SU-DHL-6 (cell line): ENCODE data around the gene TCF4.

Experiments used
- H2AFZ ChIP-seq: fragments of 200-600 bp; sonication (generic); 2 replicates; pipeline ENCODE4 v1.6.1; 2014; ENCODE audit warnings: low read depth, mild to moderate bottlenecking, moderate library complexity, mixed read lengths, antibody characterized with exemption, low read length; ENCODE audit not compliant: severe bottlenecking
- H3F3A ChIP-seq: fragments of 200-600 bp; shearing (Covaris generic); 2 replicates; pipeline ENCODE4 v1.6.0; 2016; ENCODE audit warnings: antibody characterized with exemption, mild to moderate bottlenecking; ENCODE audit not compliant: insufficient read depth
- H3K27ac ChIP-seq: fragments of 200-600 bp; sonication (generic); 2 replicates; pipeline ENCODE4 v1.5.1; 2016; ENCODE audit warnings: low read depth, mild to moderate bottlenecking, low read length, moderate library complexity, mixed read lengths
- H3K27me3 ChIP-seq: fragments of 200-600 bp; sonication (generic), shearing (Covaris generic); 2 replicates; pipeline ENCODE4 v1.6.0; 2014; ENCODE audit warnings: mild to moderate bottlenecking, low read length
- H3K36me3 ChIP-seq: fragments of 200-600 bp; sonication (generic); 2 replicates; pipeline ENCODE4 v1.6.1; 2014; ENCODE audit warnings: mild to moderate bottlenecking, low read length, mixed read lengths
- H3K4me2 ChIP-seq: fragments of 300-600, 200-600 bp; shearing (Covaris generic), sonication (generic); 2 replicates; pipeline ENCODE4 v1.6.0; 2014; ENCODE audit warnings: low read length, low read depth, mild to moderate bottlenecking; ENCODE audit not compliant: poor library complexity, severe bottlenecking
- H3K4me3 ChIP-seq: fragments of 200-600 bp; sonication (generic); 2 replicates; pipeline ENCODE4 v1.5.1; 2014; ENCODE audit warnings: antibody characterized with exemption, low read length, mild to moderate bottlenecking, mixed read lengths; ENCODE audit not compliant: insufficient read depth, poor library complexity, severe bottlenecking
- H3K79me2 ChIP-seq: fragments of 200-600 bp; sonication (generic); 2 replicates; pipeline ENCODE4 v1.6.1; 2014; ENCODE audit warnings: mild to moderate bottlenecking, low read length, moderate library complexity; ENCODE audit not compliant: insufficient read depth
- H3K9ac ChIP-seq: fragments of 200-600 bp; sonication (generic); 2 replicates; pipeline ENCODE4 v1.7.0; 2014; ENCODE audit warnings: mild to moderate bottlenecking, low read length
- H3K9me2 ChIP-seq: fragments of 200-600 bp; sonication (generic); replicated peaks from 2 replicates; pipeline ENCODE4 v1.6.1; 2014; ENCODE audit warnings: low read length; ENCODE audit not compliant: insufficient read depth
- H3K9me3 ChIP-seq: fragments of 200-600 bp; sonication (generic); 2 replicates; pipeline ENCODE4 v1.6.1; 2014; ENCODE audit warnings: low read length, mixed read lengths; ENCODE audit not compliant: insufficient read depth
- H4K20me1 ChIP-seq: fragments of 200-600 bp; sonication (generic); 2 replicates; pipeline ENCODE4 v1.6.1; 2014; ENCODE audit warnings: low read depth, mild to moderate bottlenecking, antibody characterized with exemption, low read length, moderate library complexity, mixed read lengths
- CTCF ChIP-seq: fragments of 200-600 bp; sonication (generic); IDR thresholded peaks from one replicate; pipeline ENCODE4 v1.5.1; 2017; ENCODE audit warnings: antibody characterized with exemption, mild to moderate bottlenecking, low read length, moderate library complexity; ENCODE audit not compliant: insufficient read depth, poor library complexity, severe bottlenecking
- EZH2phosphoT487 ChIP-seq: fragments of 200-600 bp; sonication (generic), shearing (Covaris generic); conservative IDR thresholded peaks from 2 replicates; pipeline ENCODE4 v1.6.1; 2018; ENCODE audit warnings: mild to moderate bottlenecking, antibody characterized with exemption, low read length, moderate library complexity, mixed read lengths

Gene TCF4

GRCh38 chr18:55300421-55300935 is 287.5 kb downstream of the TCF4 start:
- Histone ChIP-seq H2AFZ (no peak overlapping the region), H3K9me3 (no peaks in the 10 kb centered on the region), H3K9me2 (no peaks in the 10 kb centered on the region), H3K36me3 (no peaks in the 10 kb centered on the region), H3K27ac (no peak overlapping the region), H3F3A (no peaks in the 10 kb centered on the region), H3K79me2 (no peaks in the 10 kb centered on the region), H3K4me3 (no peak overlapping the region), H3K27me3 (no peaks in the 10 kb centered on the region), H4K20me1 (no peaks in the 10 kb centered on the region), H3K4me2 (no peak overlapping the region), H3K9ac (no peak overlapping the region)
- TF ChIP-seq CTCF (no peak), EZH2phosphoT487 (no peak)

- no peaks in the 10 kb centered on the region for H3K27me3 ChIP-seq
- no peak overlapping the region for H2AFZ ChIP-seq
- no peak overlapping the region for H3K4me2 ChIP-seq
- TF ChIP-seq EZH2phosphoT487 (no peak), CTCF (no peak)
- no peak overlapping the region for H3K27ac ChIP-seq
- H3K4me3 ChIP-seq: no peak overlapping the region
- H3K9me3 ChIP-seq: no peaks in the 10 kb centered on the region
- H3K9ac ChIP-seq: no peak overlapping the region
- H3F3A ChIP-seq: no peaks in the 10 kb centered on the region
- no peaks in the 10 kb centered on the region for H3K9me2 ChIP-seq
- no peaks in the 10 kb centered on the region for H3K79me2 ChIP-seq
- H4K20me1 ChIP-seq: no peaks in the 10 kb centered on the region
- H3K36me3 ChIP-seq: no peaks in the 10 kb centered on the region
Observed at GRCh38 chr18:55296778-55297177, 291.2 kb downstream of the TCF4 start.

- Histone ChIP-seq H3K9me2 (no peaks in the 10 kb centered on the region), H3F3A (no peaks in the 10 kb centered on the region), H3K4me2 (no peak overlapping the region), H4K20me1 (no peaks in the 10 kb centered on the region), H3K9me3 (no peaks in the 10 kb centered on the region), H3K79me2 (no peaks in the 10 kb centered on the region), H3K4me3 (no peak overlapping the region), H3K36me3 (no peaks in the 10 kb centered on the region), H3K9ac (no peak overlapping the region), H3K27ac (no peak overlapping the region), H3K27me3 (no peaks in the 10 kb centered on the region), H2AFZ (no peak overlapping the region)
- TF ChIP-seq EZH2phosphoT487 (no peak), CTCF (no peak)
Observed at GRCh38 chr18:55296115-55296514, 291.9 kb downstream of the TCF4 start.

- Histone ChIP-seq H3K36me3 (no peaks in the 10 kb centered on the region), H3K9me2 (no peaks in the 10 kb centered on the region), H3F3A (no peaks in the 10 kb centered on the region), H3K9ac (no peak overlapping the region), H3K9me3 (no peaks in the 10 kb centered on the region), H4K20me1 (no peaks in the 10 kb centered on the region), H3K4me3 (no peak overlapping the region), H2AFZ (no peak overlapping the region), H3K4me2 (no peak overlapping the region), H3K79me2 (no peaks in the 10 kb centered on the region), H3K27ac (no peak overlapping the region), H3K27me3 (no peaks in the 10 kb centered on the region)
- TF ChIP-seq EZH2phosphoT487: no peak
- no peak for TF ChIP-seq CTCF
Observed at GRCh38 chr18:55290898-55291297, 297.1 kb downstream of the TCF4 start.
